ENCODE measurements around the gene ALS2CL. TPM values are rescaled to one million over a fixed set of nuclear protein-coding genes. Genes with fewer than 3 reads are reported as not detected.

Gene ALS2CL
- total RNA-seq, 2 experiments from 2014 or later, result 5.1 TPM

DNA sequence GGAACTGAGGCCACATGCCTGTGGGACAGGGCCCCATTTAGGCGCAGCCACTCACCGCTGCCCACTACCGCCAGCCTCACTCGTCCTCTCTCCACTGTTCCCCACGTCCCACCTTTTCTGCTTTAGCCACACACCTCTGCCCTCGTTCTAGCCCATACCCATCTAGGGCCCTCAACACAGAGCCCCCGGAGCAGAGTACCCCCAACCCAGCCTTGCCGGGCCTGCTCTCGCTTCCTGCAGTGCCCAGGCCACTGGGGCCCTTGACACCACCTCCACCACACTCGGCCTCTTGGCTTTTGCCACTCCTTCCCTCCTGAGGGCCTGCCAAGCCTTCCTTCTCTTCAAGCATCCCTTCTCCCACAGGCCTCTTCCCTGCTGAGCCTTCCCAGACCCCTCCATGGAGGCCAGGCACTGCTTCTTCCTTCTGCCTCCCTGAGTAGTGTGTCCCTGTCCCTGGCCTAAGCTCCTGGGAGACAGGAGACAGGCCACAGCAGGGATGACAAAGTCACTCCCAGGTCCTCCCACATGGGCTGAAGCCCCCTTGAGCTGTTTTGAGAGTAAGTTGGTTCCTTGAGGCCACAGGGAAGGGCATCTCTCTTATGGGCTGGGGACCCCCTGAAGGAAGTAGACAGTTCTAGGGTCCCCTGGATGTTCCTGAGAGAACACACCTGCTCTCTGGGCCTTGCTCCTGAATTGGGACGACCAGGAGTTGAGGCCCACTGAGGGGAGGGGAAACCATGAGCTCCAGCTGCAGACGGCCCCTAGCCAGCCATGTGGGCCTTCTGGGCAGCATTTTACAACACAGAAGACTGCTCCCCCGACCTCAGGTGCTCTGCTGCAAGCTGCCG, 19.8 kb upstream of the ALS2CL start:
- CTCF ChIA-PET, result no interaction called here
- intact Hi-C loops (cut with micrococcal nuclease), result no loop called here
- Mint-ChIP-seq H3K36me3 (ENCODE audit: low read depth) (no peaks in the 10 kb centered on the region), H3K4me1 (ENCODE audit: low read depth) (no peaks in the 10 kb centered on the region), H3K9me3 (no peaks in the 10 kb centered on the region), H3K4me3 (no peak overlapping the region), H3K27ac (no peak overlapping the region), H3K27me3 (ENCODE audit: low read depth) (peaks cover 3% of the 10 kb centered on the region)
- no peak for DNase-seq

DNA sequence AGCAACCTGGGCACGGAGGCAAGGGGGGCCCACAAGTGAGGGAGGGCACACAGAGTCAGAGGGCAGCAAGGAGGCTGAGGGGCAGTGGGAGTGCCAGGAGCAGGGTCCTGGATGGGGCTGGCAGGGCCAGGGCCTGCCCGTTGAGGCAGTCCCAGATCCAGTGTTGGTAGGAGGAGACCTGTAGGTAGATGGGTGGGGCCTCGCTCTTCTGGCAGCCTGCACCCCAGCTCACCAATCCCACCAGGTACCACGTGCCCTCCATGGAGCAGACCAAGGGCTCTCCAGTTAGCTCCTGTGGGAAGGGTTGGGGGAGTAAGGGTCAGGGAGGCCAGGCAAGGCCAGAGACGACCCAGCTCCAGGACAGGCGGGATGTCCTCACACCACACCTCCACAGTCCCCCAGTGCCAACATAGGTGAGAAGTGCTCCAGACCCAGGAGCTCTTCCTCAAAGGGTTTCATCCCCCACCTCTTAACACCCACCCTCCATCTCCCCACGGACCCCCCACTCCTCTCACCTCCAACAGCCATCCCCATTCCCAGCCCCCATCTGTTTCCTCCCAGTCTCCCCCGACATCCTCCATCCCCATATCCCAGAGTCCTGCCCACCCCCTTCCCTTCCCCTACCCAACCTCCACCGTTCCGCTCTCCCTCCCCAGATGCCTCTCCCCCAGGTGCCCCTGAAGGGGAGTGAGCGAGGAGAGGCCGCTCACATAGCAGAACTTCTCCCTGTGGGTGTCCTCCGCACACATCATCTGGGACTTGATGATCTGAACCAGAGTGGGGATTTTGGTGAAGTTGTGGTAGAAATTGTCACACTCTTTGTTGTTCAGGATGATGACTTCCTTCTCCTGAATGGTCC, 18.9 kb upstream of the ALS2CL start:
- Mint-ChIP-seq H3K4me1 (ENCODE audit: low read depth) (no peaks in the 10 kb centered on the region), H3K27me3 (ENCODE audit: low read depth) (no peaks in the 10 kb centered on the region), H3K36me3 (ENCODE audit: low read depth) (no peaks in the 10 kb centered on the region), H3K4me3 (no peak overlapping the region), H3K9me3 (no peaks in the 10 kb centered on the region), H3K27ac (no peak overlapping the region)
- DNase-seq, result no peak
- CTCF ChIA-PET, result no interaction called here
- intact Hi-C loops (cut with micrococcal nuclease), result no loop called here

DNA sequence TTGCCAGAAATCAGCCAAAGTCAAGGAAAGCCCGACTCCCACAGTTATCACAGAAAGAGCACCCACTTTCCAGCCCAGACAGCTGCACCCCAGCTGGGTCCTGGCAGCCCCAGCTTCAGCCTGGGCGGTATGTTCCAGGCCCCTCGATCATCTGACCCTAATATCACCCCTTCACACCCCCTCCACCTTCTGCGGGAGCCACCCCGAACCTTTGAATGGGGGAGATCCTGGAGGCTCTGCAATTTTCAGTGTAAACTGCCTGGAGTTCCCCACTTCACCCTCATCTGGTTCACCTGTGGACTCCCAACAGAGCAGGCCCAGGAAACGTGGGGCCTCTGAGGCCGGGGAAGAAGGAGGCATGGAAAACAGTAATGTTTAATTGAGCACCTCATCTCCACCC, 18.3 kb upstream of the ALS2CL start:
- no peaks in the 10 kb centered on the region for H3K9me3 Mint-ChIP-seq
- no peaks in the 10 kb centered on the region for H3K4me1 Mint-ChIP-seq (ENCODE audit: low read depth)
- H3K27me3 Mint-ChIP-seq (ENCODE audit: low read depth), result no peaks in the 10 kb centered on the region
- intact Hi-C loops (cut with micrococcal nuclease), result no loop called here
- no peak for DNase-seq
- no peaks in the 10 kb centered on the region for H3K36me3 Mint-ChIP-seq (ENCODE audit: low read depth)
- H3K4me3 Mint-ChIP-seq, result no peak overlapping the region
- no peak overlapping the region for H3K27ac Mint-ChIP-seq
- CTCF ChIA-PET, result no interaction called here

DNA sequence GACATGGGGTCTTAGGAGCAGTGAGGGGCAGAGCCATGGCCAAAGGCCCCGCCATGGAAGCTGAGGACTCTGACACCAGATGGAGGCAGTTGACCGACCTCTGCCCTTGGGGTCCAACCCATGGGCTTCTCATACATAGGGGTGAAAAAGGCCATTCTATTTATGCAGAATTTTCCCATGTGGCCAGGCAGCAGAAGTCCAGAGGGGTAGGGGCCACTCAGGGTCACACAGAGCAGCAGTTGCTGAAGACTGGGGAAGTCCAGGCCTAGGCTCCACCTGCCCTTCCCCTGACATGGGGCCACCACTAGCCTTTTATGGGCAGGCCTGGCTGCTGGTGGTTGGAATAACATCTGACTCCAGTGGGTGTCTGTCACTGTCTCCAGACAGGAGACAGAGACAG, 17.8 kb upstream of the ALS2CL start:
- Mint-ChIP-seq H3K27ac (no peak overlapping the region), H3K27me3 (ENCODE audit: low read depth) (no peaks in the 10 kb centered on the region), H3K9me3 (no peaks in the 10 kb centered on the region), H3K36me3 (ENCODE audit: low read depth) (no peaks in the 10 kb centered on the region), H3K4me3 (no peak overlapping the region), H3K4me1 (ENCODE audit: low read depth) (no peaks in the 10 kb centered on the region)
- CTCF ChIA-PET, result no interaction called here
- DNase-seq, result no peak
- intact Hi-C loops (cut with micrococcal nuclease), result no loop called here

DNA sequence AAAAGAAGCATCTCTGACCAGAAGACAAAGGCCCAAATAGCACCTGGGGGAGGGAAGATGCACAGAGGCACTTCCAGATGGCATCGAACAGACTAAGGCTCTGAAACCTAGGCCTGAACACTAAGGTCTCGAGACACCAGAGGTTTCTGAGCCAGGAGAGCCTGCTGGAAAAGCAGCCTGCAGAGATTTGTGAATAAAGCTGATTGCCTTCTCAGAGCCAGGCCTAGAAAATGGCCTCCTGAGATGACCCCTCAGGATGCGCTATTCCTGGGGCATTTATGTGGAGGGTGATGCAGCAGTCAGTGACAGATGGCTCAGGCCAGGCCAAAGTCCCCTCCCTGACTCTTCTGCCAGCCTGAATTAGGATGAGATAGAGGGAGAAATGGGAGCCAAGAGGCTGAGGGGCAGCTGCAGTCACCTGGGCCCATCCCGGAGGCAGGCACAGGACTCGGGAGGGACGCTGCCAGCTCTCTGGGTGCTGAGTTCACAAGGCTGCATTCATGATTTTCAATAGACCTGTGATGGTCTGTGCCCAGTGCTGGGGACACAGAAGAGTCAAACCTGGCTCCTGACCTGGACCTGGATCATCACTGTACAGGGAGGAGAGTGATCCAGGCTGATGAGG, 17.3 kb upstream of the ALS2CL start:
- Mint-ChIP-seq H3K27ac (no peak overlapping the region), H3K27me3 (ENCODE audit: low read depth) (no peaks in the 10 kb centered on the region), H3K4me3 (no peak overlapping the region), H3K9me3 (no peaks in the 10 kb centered on the region), H3K4me1 (ENCODE audit: low read depth) (no peaks in the 10 kb centered on the region), H3K36me3 (ENCODE audit: low read depth) (no peaks in the 10 kb centered on the region)
- intact Hi-C loops (cut with micrococcal nuclease), result no loop called here
- no peak for DNase-seq
- CTCF ChIA-PET, result no interaction called here

DNA sequence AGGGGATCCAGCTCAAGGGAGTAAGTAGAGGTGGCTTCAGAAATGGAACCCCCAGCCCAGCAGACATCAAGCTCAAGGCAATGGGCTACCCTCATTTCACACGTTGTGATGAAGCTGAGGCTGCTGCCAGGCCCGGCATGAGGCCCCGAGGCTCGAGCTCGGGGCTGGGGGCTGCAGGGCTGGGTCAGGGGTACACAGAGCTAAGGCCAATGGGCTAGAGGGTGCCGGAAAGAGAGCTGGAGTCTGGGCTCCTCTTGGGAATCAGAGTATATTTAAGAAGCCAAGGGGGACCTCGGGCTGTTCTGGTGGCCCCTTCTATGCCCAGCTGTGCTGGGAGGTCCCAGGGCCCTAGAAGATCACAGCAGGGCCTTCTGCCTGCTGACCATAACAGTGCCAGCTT, 16.8 kb upstream of the ALS2CL start:
- H3K27ac Mint-ChIP-seq, result no peak overlapping the region

DNA sequence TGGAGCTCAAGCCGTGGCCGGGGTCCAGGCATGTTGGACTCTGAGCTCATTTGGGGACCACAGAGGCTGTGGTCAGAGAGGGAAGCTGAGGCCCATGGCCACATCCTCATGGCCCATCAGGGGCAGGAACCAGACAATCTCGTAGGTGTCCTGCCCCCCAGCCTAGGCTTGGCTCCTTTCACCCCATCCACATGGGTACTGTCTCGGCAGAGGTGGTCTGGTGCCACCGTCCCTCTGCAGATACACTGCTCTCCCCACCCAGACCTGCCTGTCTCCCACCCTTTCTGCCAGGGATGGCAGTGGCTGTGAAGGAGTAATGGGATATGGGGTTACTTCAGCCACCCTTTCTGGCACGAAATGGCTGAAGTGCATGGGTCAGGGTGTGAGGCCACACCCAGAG, 16.2 kb upstream of the ALS2CL start:
- Mint-ChIP-seq H3K9me3 (no peaks in the 10 kb centered on the region), H3K36me3 (ENCODE audit: low read depth) (no peaks in the 10 kb centered on the region), H3K4me3 (no peak overlapping the region), H3K4me1 (ENCODE audit: low read depth) (no peaks in the 10 kb centered on the region), H3K27me3 (ENCODE audit: low read depth) (no peaks in the 10 kb centered on the region), H3K27ac (no peak overlapping the region)
- intact Hi-C loops (cut with micrococcal nuclease), result loop anchor here (5.0 kb wide), 1 partner anchor 288 kb away; no protein-coding TSS in a partner anchor
- CTCF ChIA-PET, result interaction anchor here (0.6 to 1.1 kb wide), 2 partner anchors 200 to 1513 kb away, joined by 4 read pairs; no protein-coding TSS in a partner anchor
- no peak for DNase-seq

More for the DNA sequence above, 16.8 kb upstream of the ALS2CL start:
- H3K4me1 Mint-ChIP-seq (ENCODE audit: low read depth), result no peaks in the 10 kb centered on the region
- H3K4me3 Mint-ChIP-seq, result no peak overlapping the region
- no peaks in the 10 kb centered on the region for H3K36me3 Mint-ChIP-seq (ENCODE audit: low read depth)
- H3K9me3 Mint-ChIP-seq, result no peaks in the 10 kb centered on the region
- CTCF ChIA-PET, result interaction anchor here (0.6 to 1.1 kb wide), 2 partner anchors 199 to 1514 kb away, joined by 4 read pairs; no protein-coding TSS in a partner anchor
- intact Hi-C loops (cut with micrococcal nuclease), result no loop called here
- H3K27me3 Mint-ChIP-seq (ENCODE audit: low read depth), result no peaks in the 10 kb centered on the region
- no peak for DNase-seq

DNA sequence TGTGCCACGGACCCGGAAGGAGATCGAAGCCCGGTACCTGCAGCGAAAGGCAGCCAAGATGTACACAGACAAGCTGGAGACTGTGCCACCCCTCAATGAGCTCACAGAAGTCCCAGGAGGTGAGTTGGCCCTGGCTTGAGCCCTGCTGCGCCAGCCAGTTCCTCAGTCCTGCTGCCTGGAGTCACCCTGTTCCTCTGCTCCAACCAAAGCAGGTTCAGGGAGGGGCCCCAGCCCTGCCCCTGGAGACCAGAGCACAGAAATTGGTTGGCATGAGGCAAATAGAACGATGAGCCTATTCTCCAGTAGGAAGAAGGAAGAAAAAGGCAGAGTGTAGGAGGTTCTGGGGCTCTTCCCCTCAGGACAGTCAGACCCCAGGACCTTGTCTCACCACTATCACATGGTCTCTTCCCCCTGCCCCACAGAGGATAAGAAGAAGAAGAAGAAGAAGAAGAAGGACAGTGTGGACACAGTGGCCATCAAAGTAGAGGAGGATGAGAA, 15.7 kb upstream of the ALS2CL start:
- intact Hi-C loops (cut with micrococcal nuclease), result loop anchor here (5.0 kb wide), 1 partner anchor 288 kb away; no protein-coding TSS in a partner anchor
- H3K27me3 Mint-ChIP-seq (ENCODE audit: low read depth), result no peaks in the 10 kb centered on the region
- H3K9me3 Mint-ChIP-seq, result no peaks in the 10 kb centered on the region
- no peak overlapping the region for H3K27ac Mint-ChIP-seq
- CTCF ChIA-PET, result interaction anchor here (1.1 kb wide), 1 partner anchor 200 kb away, joined by 4 read pairs; no protein-coding TSS in a partner anchor
- H3K4me1 Mint-ChIP-seq (ENCODE audit: low read depth), result no peaks in the 10 kb centered on the region
- no peak overlapping the region for H3K4me3 Mint-ChIP-seq
- no peaks in the 10 kb centered on the region for H3K36me3 Mint-ChIP-seq (ENCODE audit: low read depth)
- no peak for DNase-seq

DNA sequence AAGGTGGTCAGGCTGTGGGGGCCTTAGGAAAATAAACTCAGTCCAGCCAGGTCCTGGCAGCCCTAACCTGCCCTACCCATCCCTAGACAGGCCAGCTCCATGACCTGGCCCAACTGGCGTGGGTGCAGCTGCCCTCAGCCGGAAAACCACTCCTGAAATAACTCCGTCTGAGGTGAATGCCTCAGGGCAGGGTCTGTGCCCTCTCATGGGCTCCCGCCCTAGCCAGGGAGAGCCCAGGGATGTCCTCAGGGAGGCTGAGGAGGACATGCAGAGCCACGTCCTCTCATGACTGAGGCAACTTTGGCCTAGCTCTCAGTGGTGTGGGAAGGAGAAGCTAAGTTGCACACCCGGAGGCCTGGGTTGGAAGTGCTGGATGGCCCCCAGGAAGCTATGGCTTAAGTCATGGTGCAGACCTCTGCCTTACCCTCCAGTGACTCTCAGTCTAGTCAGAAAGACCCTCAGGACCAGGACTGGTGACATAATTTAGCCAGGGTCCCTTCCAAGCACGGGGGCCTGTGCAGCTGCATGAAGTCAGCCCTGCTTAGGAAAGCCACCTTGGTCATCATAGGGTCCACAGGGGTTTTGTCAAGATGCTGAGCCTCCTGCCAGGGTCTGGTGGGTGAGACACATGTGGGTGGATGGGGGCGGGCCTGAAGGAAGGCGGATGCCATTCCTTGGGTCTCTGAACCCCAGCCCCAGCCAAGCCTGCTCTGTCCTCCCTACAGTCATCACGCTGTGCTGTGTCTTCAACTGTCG, 15.1 kb upstream of the ALS2CL start:
- no peaks in the 10 kb centered on the region for H3K36me3 Mint-ChIP-seq (ENCODE audit: low read depth)
- H3K4me1 Mint-ChIP-seq (ENCODE audit: low read depth), result no peaks in the 10 kb centered on the region
- H3K27ac Mint-ChIP-seq, result no peak overlapping the region
- H3K4me3 Mint-ChIP-seq, result no peak overlapping the region
- CTCF ChIA-PET, result interaction anchor here (0.9 kb wide), 1 partner anchor 139 kb away, joined by 3 read pairs; no protein-coding TSS in a partner anchor
- H3K27me3 Mint-ChIP-seq (ENCODE audit: low read depth), result no peaks in the 10 kb centered on the region
- H3K9me3 Mint-ChIP-seq, result no peaks in the 10 kb centered on the region
- intact Hi-C loops (cut with micrococcal nuclease), result loop anchor here (5.0 kb wide), 1 partner anchor 289 kb away; no protein-coding TSS in a partner anchor
- no peak for DNase-seq

DNA sequence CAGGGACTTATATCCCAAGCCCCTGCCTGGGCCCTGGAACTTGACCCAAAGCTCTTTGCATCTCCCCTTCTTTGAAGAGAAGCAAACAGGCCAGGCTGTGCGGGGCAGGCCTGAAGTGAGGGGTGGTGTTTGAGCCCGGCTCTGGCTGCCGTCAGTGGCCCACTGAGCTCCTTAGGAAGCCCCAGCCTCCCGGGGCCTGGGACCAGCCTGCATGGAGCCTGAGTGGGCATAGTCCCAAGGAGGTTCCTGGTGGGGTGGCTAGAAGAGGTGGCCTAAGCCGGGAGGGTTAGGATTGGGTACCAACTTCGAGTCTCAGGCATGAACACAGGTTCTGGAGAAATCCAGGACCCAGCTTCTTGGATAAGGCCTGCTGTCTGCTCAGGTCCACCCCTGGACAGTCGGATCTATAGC, 14.1 kb upstream of the ALS2CL start:
- H3K4me3 Mint-ChIP-seq, result no peak overlapping the region
- CTCF ChIA-PET, result no interaction called here
- intact Hi-C loops (cut with micrococcal nuclease), result loop anchor here (5.0 kb wide), 1 partner anchor 290 kb away; no protein-coding TSS in a partner anchor

DNA sequence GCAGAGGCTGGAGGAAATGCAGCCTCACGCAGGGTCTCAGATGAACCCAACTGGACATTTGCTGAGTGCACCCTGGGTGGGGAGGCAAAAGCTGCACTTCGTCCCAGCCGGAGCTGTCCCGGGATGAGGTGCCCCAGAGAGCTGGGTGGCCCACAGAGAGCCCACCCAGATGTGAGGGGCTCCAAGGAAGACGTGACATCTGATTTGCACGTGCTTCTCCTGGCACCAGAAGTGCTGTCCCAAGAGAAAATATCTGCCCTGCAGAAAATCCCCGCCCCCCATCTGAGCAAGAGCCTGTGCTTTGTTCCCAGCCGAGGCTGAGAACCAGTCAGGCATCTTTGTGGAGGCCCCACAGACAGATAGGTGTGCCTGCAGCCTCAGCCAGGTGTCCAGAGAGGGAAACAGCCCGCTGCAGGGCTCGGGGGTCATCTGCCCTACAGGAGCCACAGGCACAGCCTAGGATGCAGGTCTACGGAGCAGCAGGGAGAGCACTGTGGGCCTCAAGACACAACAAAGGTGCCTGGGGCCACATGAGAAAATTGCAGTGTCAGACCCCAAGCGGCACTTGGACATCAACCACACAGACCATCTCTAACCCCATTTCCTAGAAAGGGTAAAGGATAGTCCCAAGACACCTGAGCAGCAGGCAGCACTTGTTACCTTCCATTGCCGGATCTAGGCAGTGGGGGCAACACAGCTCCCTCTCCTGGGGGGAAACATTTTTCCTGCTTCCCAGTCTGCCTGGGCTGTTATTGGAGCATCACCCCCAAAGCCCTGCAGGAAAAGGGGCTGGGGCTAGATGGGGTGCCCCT, 13.5 kb upstream of the ALS2CL start:
- DNase-seq, result no peak
- no peaks in the 10 kb centered on the region for H3K36me3 Mint-ChIP-seq (ENCODE audit: low read depth)
- no peak overlapping the region for H3K27ac Mint-ChIP-seq
- intact Hi-C loops (cut with micrococcal nuclease), result loop anchor here (5.0 kb wide), 1 partner anchor 290 kb away; no protein-coding TSS in a partner anchor
- no peak overlapping the region for H3K4me3 Mint-ChIP-seq
- no peaks in the 10 kb centered on the region for H3K27me3 Mint-ChIP-seq (ENCODE audit: low read depth)
- H3K4me1 Mint-ChIP-seq (ENCODE audit: low read depth), result peaks cover 2% of the 10 kb centered on the region
- CTCF ChIA-PET, result interaction anchor here (0.6 to 2.1 kb wide), 3 partner anchors 11 to 188 kb away, joined by 4 to 7 read pairs (median 5); partner anchors contain the start of gene PRSS50
- no peaks in the 10 kb centered on the region for H3K9me3 Mint-ChIP-seq

More for the DNA sequence above, 14.1 kb upstream of the ALS2CL start:
- Mint-ChIP-seq H3K9me3 (no peaks in the 10 kb centered on the region), H3K27ac (no peak overlapping the region), H3K36me3 (ENCODE audit: low read depth) (no peaks in the 10 kb centered on the region), H3K27me3 (ENCODE audit: low read depth) (no peaks in the 10 kb centered on the region), H3K4me1 (ENCODE audit: low read depth) (no peaks in the 10 kb centered on the region)
- no peak for DNase-seq
